B cell (primary cell): ENCODE data around the gene TRIP13. TPM values are rescaled to one million over a fixed set of nuclear protein-coding genes. Genes with fewer than 3 reads are reported as not detected.

ENCODE experiments used
- ATAC-seq: fragments of 200-7000 bp; cut with Tn5 transposase; one replicate; pipeline ENCODE4 v1.10.0; 2021; ENCODE audit warnings: low read depth, mild to moderate bottlenecking, moderate number of reproducible peaks, moderate library complexity
- CTCF ChIA-PET: fragments of 350-600 bp; sonication (Branson Sonifier 250); formaldehyde crosslinking; loops from one replicate; lab custom pipeline; 2021; ENCODE audit warnings: antibody characterized with exemption, inconsistent platforms; lab: Charles Lee
- POLR2A ChIA-PET: fragments of 350-600 bp; sonication (Branson Sonifier 250); formaldehyde crosslinking; loops from one replicate; lab custom pipeline; 2021; ENCODE audit warnings: antibody characterized with exemption; lab: Charles Lee
- DNase-seq: peaks from one replicate; pipeline ENCODE4 v3.0.0; 2013
- H2AFZ ChIP-seq: 2 replicates; pipeline ENCODE4 v1.6.1; 2012; ENCODE audit warnings: mild to moderate bottlenecking, low read depth, low read length; ENCODE audit not compliant: insufficient read depth, poor library complexity, severe bottlenecking
- H3K27ac ChIP-seq, 2 donors: 1 replicate in 1 of 2; 2 replicates in 1 of 2; pipeline ENCODE4 v1.5.1; 2012 to 2013; ENCODE audit warnings: low read length in 2 of 2, mild to moderate bottlenecking in 2 of 2, moderate library complexity in 1 of 2
- H3K27me3 ChIP-seq, 4 experiments: fragments of 200-600 bp in 1 of 4; sonication (generic) in 1 of 4; replicated peaks in 1 of 4; 1 replicate in 2 of 4; 2 replicates in 2 of 4; pipeline versions ENCODE4 v1.6.1 to v1.7.0; 2013 to 2016; ENCODE audit warnings: low read length in 3 of 4, mild to moderate bottlenecking in 2 of 4, mixed read lengths in 1 of 4, moderate library complexity in 1 of 4; ENCODE audit not compliant: insufficient read depth in 4 of 4, control insufficient read depth in 3 of 4; ENCODE audit errors: control extremely low read depth in 1 of 4
- H3K36me3 ChIP-seq, 2 experiments: replicated peaks in 1 of 2; 1 replicate in 1 of 2; 2 replicates in 1 of 2; pipeline versions ENCODE4 v1.6.1 to v1.7.1; 2013; ENCODE audit warnings: low read length in 1 of 2; ENCODE audit not compliant: insufficient read depth in 2 of 2, control insufficient read depth in 1 of 2; ENCODE audit errors: control extremely low read depth in 1 of 2, extremely low read depth in 1 of 2
- H3K4me1 ChIP-seq, 2 donors: fragments of 200-600 bp in 1 of 2; sonication (generic) in 1 of 2; 1 replicate in 1 of 2; 2 replicates in 1 of 2; pipeline versions ENCODE4 v1.5.1 to v1.6.1; 2013 to 2017; ENCODE audit warnings: low read length in 2 of 2; ENCODE audit not compliant: control insufficient read depth in 2 of 2, insufficient read depth in 2 of 2
- H3K4me2 ChIP-seq: replicated peaks from 2 replicates; pipeline ENCODE3; 2012; ENCODE audit warnings: mild to moderate bottlenecking, low read depth, low read length; ENCODE audit not compliant: poor library complexity, severe bottlenecking
- H3K4me3 ChIP-seq, 5 experiments: fragments of 200-600 bp in 1 of 5; sonication (generic) in 1 of 5; 1 replicate in 3 of 5; 2 replicates in 2 of 5; pipeline versions ENCODE4 v1.5.1 to v1.7.0; 2011 to 2016; ENCODE audit warnings: low read length in 4 of 5, mild to moderate bottlenecking in 4 of 5, low read depth in 2 of 5, control low read depth in 1 of 5, moderate library complexity in 1 of 5; ENCODE audit not compliant: insufficient read depth in 1 of 5; ENCODE audit errors: control extremely low read depth in 1 of 5, extremely low read depth in 1 of 5
- H3K79me2 ChIP-seq: fragments of 200-600 bp; sonication (generic); one replicate; pipeline ENCODE4 v1.6.0; 2016; ENCODE audit warnings: low read length; ENCODE audit not compliant: control insufficient read depth, insufficient read depth
- H3K9ac ChIP-seq: fragments of 200-600 bp; sonication (generic); 2 replicates; pipeline ENCODE4 v1.6.1; 2017; ENCODE audit warnings: mild to moderate bottlenecking, low read length, moderate library complexity
- H3K9me3 ChIP-seq, 3 donors: one replicate each; pipeline versions ENCODE4 v1.6.1 to v1.7.1; 2013; ENCODE audit warnings: low read length in 2 of 3; ENCODE audit not compliant: control insufficient read depth in 2 of 3, insufficient read depth in 1 of 3; ENCODE audit errors: control extremely low read depth in 1 of 3
- H4K20me1 ChIP-seq: 2 replicates; pipeline ENCODE4 v1.6.0; 2012; ENCODE audit warnings: mild to moderate bottlenecking, low read length; ENCODE audit not compliant: insufficient read depth, control insufficient read depth, poor library complexity, severe bottlenecking
- H3K27ac Mint-ChIP-seq: one replicate; pipeline ENCODE4 v1.8.0; 2021; ENCODE audit warnings: mixed read lengths
- H3K27me3 Mint-ChIP-seq: one replicate; pipeline ENCODE4 v1.8.0; 2021; ENCODE audit warnings: mixed read lengths
- H3K4me1 Mint-ChIP-seq: one replicate; pipeline ENCODE4 v1.8.0; 2021; ENCODE audit warnings: mixed read lengths
- H3K4me3 Mint-ChIP-seq: one replicate; pipeline ENCODE4 v1.8.0; 2021; ENCODE audit warnings: mixed read lengths
- H3K9me3 Mint-ChIP-seq: one replicate; pipeline ENCODE4 v1.8.0; 2022; ENCODE audit warnings: mixed read lengths; ENCODE audit not compliant: insufficient read depth
- EZH2 ChIP-seq: IDR thresholded peaks from 2 replicates; pipeline ENCODE4 v1.6.1; 2012; ENCODE audit warnings: borderline replicate concordance, low read depth, mild to moderate bottlenecking, moderate library complexity, low read length; ENCODE audit not compliant: insufficient read depth, poor library complexity, severe bottlenecking
- WGBS: methylation state at CpG from one replicate; pipeline ENCODE4 v1.1.5; 2013; ENCODE audit warnings: missing lambda C conversion rate; ENCODE audit not compliant: insufficient coverage; 5-methylcytosine and 5-hydroxymethylcytosine counted together
- intact Hi-C: fragments of 100-400 bp; cut with micrococcal nuclease; formaldehyde crosslinking; loops from one replicate; pipeline ENCODE4 v1.10.0; 2022
- polyA plus RNA-seq: library from polyadenylated mRNA; depleted of rRNA; stranded (reverse); fragments of >200 nt; gene quantifications from 2 replicates; pipeline ENCODE4 v1.2.3, GENCODE V29; 2012
- total RNA-seq, 2 donors: library from RNA; stranded (reverse); fragments of 120-200 nt in 1 of 2; gene quantifications; 1 replicate in 1 of 2; 2 replicates in 1 of 2; pipeline versions ENCODE4 v1.2.3 to v1.2.4, GENCODE V29; 2013 to 2022
- TF ChIP-seq, protein P1 (sequence below): fragments of 200-600 bp; IDR thresholded peaks from one replicate; pipeline ENCODE4 v1.8.0; 2022; ENCODE audit warnings: antibody characterized with exemption, mild to moderate bottlenecking

Gene TRIP13
- total and polyA plus RNA-seq, 2 donors (not counting 1 experiment from before 2014, with no cell fraction given) = 0.63 to 1.1 TPM

- POLR2A ChIA-PET = no interaction called here
- DNase-seq (no peak), ATAC-seq (no peak)
- Histone ChIP-seq H3K79me2 (no peaks in the 10 kb centered on the region), H3K9ac (no peak overlapping the region), H3K4me2 (no peak overlapping the region), H3K4me1 (no peaks in the 10 kb centered on the region), H3K36me3 (no peaks in the 10 kb centered on the region), H3K4me3 (no peak overlapping the region), H3K27ac (no peak overlapping the region), H4K20me1 (no peaks in the 10 kb centered on the region), H3K9me3 (peaks cover 0 to 10% (median 0%) of the 10 kb centered on the region in 3 donors), H2AFZ (no peak overlapping the region), H3K27me3 (peaks cover 0 to 42% (median 7%) of the 10 kb centered on the region in 4 experiments)
- H3K9me3 Mint-ChIP-seq = no peaks in the 10 kb centered on the region
- WGBS = 92% methylated on average over 11 of the region's 13 CpGs
- CTCF ChIA-PET = interaction anchor here (1.4 kb wide), 1 partner anchor 215 kb away, joined by 3 read pairs; no protein-coding TSS in a partner anchor
- no peak overlapping the region for H3K4me3 Mint-ChIP-seq
- H3K27ac Mint-ChIP-seq = no peak overlapping the region
- TF ChIP-seq, protein P1, sequence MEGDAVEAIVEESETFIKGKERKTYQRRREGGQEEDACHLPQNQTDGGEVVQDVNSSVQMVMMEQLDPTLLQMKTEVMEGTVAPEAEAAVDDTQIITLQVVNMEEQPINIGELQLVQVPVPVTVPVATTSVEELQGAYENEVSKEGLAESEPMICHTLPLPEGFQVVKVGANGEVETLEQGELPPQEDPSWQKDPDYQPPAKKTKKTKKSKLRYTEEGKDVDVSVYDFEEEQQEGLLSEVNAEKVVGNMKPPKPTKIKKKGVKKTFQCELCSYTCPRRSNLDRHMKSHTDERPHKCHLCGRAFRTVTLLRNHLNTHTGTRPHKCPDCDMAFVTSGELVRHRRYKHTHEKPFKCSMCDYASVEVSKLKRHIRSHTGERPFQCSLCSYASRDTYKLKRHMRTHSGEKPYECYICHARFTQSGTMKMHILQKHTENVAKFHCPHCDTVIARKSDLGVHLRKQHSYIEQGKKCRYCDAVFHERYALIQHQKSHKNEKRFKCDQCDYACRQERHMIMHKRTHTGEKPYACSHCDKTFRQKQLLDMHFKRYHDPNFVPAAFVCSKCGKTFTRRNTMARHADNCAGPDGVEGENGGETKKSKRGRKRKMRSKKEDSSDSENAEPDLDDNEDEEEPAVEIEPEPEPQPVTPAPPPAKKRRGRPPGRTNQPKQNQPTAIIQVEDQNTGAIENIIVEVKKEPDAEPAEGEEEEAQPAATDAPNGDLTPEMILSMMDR = no peak
- no peak for TF ChIP-seq EZH2
- no peaks in the 10 kb centered on the region for H3K4me1 Mint-ChIP-seq
- peaks cover 51% of the 10 kb centered on the region for H3K27me3 Mint-ChIP-seq
- intact Hi-C loops = no loop called here
These were observed 60.0 kb downstream of the TRIP13 start for GRCh38 chr5:952597-953271.
